Naive thymus-derived CD4-positive, alpha-beta T cell (primary cell): ENCODE results near the gene UBE3D. TPM values are rescaled to one million over a fixed set of nuclear protein-coding genes. Genes with fewer than 3 reads are reported as not detected.

ENCODE experiments used
- ATAC-seq: fragments of 150-1000 bp; cut with Tn5 transposase; 2 replicates; pipeline ENCODE4 v1.10.0; 2021; ENCODE audit warnings: mild to moderate bottlenecking, moderate library complexity
- CTCF ChIA-PET: fragments of 350-600 bp; sonication (Branson Sonifier 250); formaldehyde crosslinking; loops from one replicate; lab custom pipeline; 2021; ENCODE audit warnings: antibody characterized with exemption; lab: Charles Lee
- POLR2A ChIA-PET: fragments of 350-600 bp; sonication (Branson Sonifier 250); formaldehyde crosslinking; loops from one replicate; lab custom pipeline; 2021; ENCODE audit warnings: antibody characterized with exemption, inconsistent platforms; lab: Charles Lee
- DNase-seq, 9 donors: peaks; one replicate each; pipeline versions ENCODE4 v3.0.0 to v3.0.0-alpha.2; 2020 to 2022; ENCODE audit warnings: mixed read lengths in 1 of 9
- H3K27ac ChIP-seq: one replicate; pipeline ENCODE4 v1.7.0; 2013; ENCODE audit warnings: mild to moderate bottlenecking, low read depth, low read length, moderate library complexity
- H3K27me3 ChIP-seq, 2 donors: one replicate each; pipeline ENCODE4 v1.7.0; 2013; ENCODE audit warnings: low read length in 2 of 2, mild to moderate bottlenecking in 2 of 2, moderate library complexity in 2 of 2; ENCODE audit not compliant: control insufficient read depth in 2 of 2, insufficient read depth in 2 of 2
- H3K36me3 ChIP-seq, 3 experiments: 1 replicate in 2 of 3; 2 replicates in 1 of 3; pipeline ENCODE4 v1.7.0; 2013; ENCODE audit warnings: low read length in 3 of 3, mild to moderate bottlenecking in 3 of 3, moderate library complexity in 1 of 3; ENCODE audit not compliant: insufficient read depth in 3 of 3, control insufficient read depth in 2 of 3
- H3K4me1 ChIP-seq, 2 donors: one replicate each; pipeline ENCODE4 v1.7.0; 2013; ENCODE audit warnings: low read length in 2 of 2, mild to moderate bottlenecking in 2 of 2, moderate library complexity in 1 of 2; ENCODE audit not compliant: control insufficient read depth in 2 of 2, insufficient read depth in 2 of 2
- H3K4me3 ChIP-seq: 2 replicates; pipeline ENCODE4 v1.7.0; 2013; ENCODE audit warnings: mild to moderate bottlenecking, low read length
- H3K9me3 ChIP-seq, 3 experiments: 1 replicate in 2 of 3; 2 replicates in 1 of 3; pipeline ENCODE4 v1.7.0; 2013; ENCODE audit warnings: low read length in 3 of 3; ENCODE audit not compliant: control insufficient read depth in 2 of 3
- H3K27ac Mint-ChIP-seq, 9 donors: one replicate each; pipeline ENCODE4 v1.8.0; 2020 to 2022; ENCODE audit warnings: mixed read lengths in 9 of 9, mild to moderate bottlenecking in 8 of 9, moderate library complexity in 5 of 9, inconsistent platforms in 2 of 9
- H3K27me3 Mint-ChIP-seq, 5 donors: one replicate each; pipeline ENCODE4 v1.8.0; 2021 to 2022; ENCODE audit warnings: mixed read lengths in 5 of 5, mild to moderate bottlenecking in 1 of 5
- H3K36me3 Mint-ChIP-seq, 5 donors: one replicate each; pipeline ENCODE4 v1.8.0; 2020 to 2022; ENCODE audit warnings: mixed read lengths in 5 of 5, mild to moderate bottlenecking in 3 of 5, inconsistent platforms in 1 of 5
- H3K4me1 Mint-ChIP-seq, 7 donors: one replicate each; pipeline ENCODE4 v1.8.0; 2020 to 2022; ENCODE audit warnings: mixed read lengths in 7 of 7, mild to moderate bottlenecking in 3 of 7, inconsistent platforms in 1 of 7
- H3K4me3 Mint-ChIP-seq, 10 donors: one replicate each; pipeline ENCODE4 v1.8.0; 2020 to 2022; ENCODE audit warnings: mild to moderate bottlenecking in 10 of 10, mixed read lengths in 10 of 10, moderate library complexity in 6 of 10, inconsistent platforms in 2 of 10
- H3K9me3 Mint-ChIP-seq, 11 donors: one replicate each; pipeline ENCODE4 v1.8.0; 2020 to 2022; ENCODE audit warnings: mixed read lengths in 11 of 11, mild to moderate bottlenecking in 4 of 11, inconsistent platforms in 1 of 11, moderate library complexity in 1 of 11
- intact Hi-C, 2 donors: fragments of 100-400 bp; cut with micrococcal nuclease; formaldehyde crosslinking; loops; one replicate each; pipeline ENCODE4 v1.15.1; 2023
- polyA plus RNA-seq, 2 donors: library from polyadenylated mRNA; unstranded; fragments of 300-500 nt; fragmentation: Illumina TruSeq; gene quantifications; one replicate each; pipeline ENCODE4 v1.2.3, GENCODE V29; 2021
- total RNA-seq, 6 experiments: library from RNA in 5 of 6; stranded (reverse) in 5 of 6; gene quantifications; 1 replicate in 5 of 6; 2 replicates in 1 of 6; pipeline ENCODE4 v1.2.3 and lab custom pipeline; 2021 to 2026

UBE3D gene
- total and polyA plus RNA-seq, 7 experiments from 2014 or later, result 5.8 to 9.3 (median 7.4) TPM

DNA sequence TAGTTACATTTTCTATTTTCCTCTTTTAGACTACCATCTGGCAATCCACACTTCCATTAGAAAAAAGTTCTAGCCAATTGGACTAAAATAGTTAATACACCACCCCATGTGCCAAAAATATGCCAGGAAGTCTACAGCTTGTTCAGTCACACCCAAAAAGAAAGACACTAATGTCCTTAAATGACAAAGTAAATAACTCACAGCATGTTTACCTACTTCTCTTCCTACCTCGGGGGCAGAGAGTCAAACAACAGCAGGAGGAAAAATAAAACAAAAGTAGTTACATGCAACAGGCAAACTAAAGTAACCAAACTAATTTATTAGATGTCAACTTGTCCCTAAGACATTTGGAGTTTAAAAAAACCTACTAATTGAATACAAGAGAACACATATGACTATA is 57.0 kb downstream of the UBE3D start:
- ChIA-PET POLR2A (no interaction called here), CTCF (no interaction called here)
- no peak overlapping the region for H3K27ac ChIP-seq
- Mint-ChIP-seq H3K27me3 (no peaks in the 10 kb centered on the region), H3K27ac (peak overlapping the region in 2 of 9 donors; percentile 21 to 49), H3K36me3 (peaks cover 10 to 46% (median 29%) of the 10 kb centered on the region in 5 donors), H3K4me3 (peak overlapping the region in 1 of 10 donors; percentile 0), H3K4me1 (peaks cover 2 to 25% (median 18%) of the 10 kb centered on the region in 7 donors), H3K9me3 (peaks cover 0 to 3% (median 0%) of the 10 kb centered on the region in 11 donors)
- no peaks in the 10 kb centered on the region for H3K4me1 ChIP-seq
- H3K9me3 ChIP-seq, result no peaks in the 10 kb centered on the region
- no peak for ATAC-seq
- peaks cover 0 to 4% (median 0%) of the 10 kb centered on the region in 3 experiments for H3K36me3 ChIP-seq
- no peaks in the 10 kb centered on the region for H3K27me3 ChIP-seq
- H3K4me3 ChIP-seq, result no peak overlapping the region
- intact Hi-C loops, result no loop called here
- no peak for DNase-seq

DNA sequence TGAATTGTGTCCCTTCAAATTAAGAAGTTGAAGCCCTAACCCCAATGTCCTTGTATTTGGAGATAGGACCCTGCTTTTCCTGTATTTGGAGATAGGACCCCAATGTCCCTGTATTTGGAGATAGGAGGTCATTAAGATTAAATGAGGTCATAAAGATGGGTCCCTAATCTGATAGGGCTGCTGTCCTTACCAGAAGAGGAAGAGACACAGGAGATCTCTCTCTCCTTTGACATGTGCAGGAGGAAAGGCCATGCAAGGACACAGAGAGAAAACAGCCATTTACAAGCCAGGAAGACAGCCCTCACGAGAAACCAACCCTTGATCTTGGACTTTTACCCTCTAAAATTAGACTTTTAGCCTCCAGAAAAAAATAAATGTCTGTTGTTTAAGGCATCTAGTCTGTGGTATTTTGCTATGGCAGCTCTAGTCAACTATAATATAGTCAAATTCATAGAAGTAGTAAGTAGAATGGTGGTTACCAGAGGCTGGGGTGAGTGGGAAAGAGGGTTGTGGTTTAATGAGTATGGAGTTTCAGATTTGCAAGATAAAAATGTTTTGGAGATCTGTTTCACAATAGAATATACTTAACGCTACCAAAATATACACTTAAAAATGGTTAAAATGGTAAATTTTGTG is 59.3 kb downstream of the UBE3D start:
- Histone ChIP-seq H3K36me3 (no peaks in the 10 kb centered on the region), H3K4me1 (no peaks in the 10 kb centered on the region), H3K27me3 (no peaks in the 10 kb centered on the region), H3K27ac (no peak overlapping the region), H3K4me3 (no peak overlapping the region), H3K9me3 (no peaks in the 10 kb centered on the region)
- intact Hi-C loops, result no loop called here
- DNase-seq (no peak), ATAC-seq (no peak)
- peaks cover 2 to 25% (median 18%) of the 10 kb centered on the region in 7 donors for H3K4me1 Mint-ChIP-seq
- ChIA-PET CTCF (no interaction called here), POLR2A (no interaction called here)
- no peaks in the 10 kb centered on the region for H3K9me3 Mint-ChIP-seq
- no peaks in the 10 kb centered on the region for H3K27me3 Mint-ChIP-seq
- H3K27ac Mint-ChIP-seq, result no peak overlapping the region
- H3K4me3 Mint-ChIP-seq, result no peak overlapping the region
- H3K36me3 Mint-ChIP-seq, result peaks cover 3 to 33% (median 23%) of the 10 kb centered on the region in 5 donors

DNA sequence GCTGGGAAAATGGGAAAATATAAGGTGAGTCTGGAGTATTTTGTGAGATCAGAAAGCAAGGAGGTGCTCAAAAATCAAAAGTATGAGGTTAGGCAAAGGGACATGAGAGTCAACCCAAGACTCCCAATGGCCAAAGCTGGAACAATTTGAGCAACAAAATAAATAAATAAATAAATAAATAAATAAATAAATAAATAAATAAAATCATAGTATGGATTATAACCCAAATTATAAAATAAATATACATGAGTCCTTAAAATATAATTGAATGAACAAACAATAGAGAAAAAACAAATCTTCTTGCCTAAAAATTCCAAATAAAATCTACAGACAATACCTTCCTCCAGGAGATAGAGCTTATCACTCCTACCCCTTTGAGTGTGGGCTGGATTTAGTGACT is 69.5 kb downstream of the UBE3D start:
- H3K9me3 Mint-ChIP-seq, result peaks cover 0 to 8% (median 0%) of the 10 kb centered on the region in 11 donors
- no peak for DNase-seq

GRCh38 chr6:82995066-82995465 is 70.6 kb downstream of the UBE3D start:
- H3K9me3 ChIP-seq, result no peaks in the 10 kb centered on the region
- CTCF ChIA-PET, result no interaction called here
- no peaks in the 10 kb centered on the region for H3K27me3 ChIP-seq
- H3K36me3 Mint-ChIP-seq, result peaks cover 0 to 47% (median 33%) of the 10 kb centered on the region in 5 donors
- no peak overlapping the region for H3K4me3 ChIP-seq
- H3K27ac Mint-ChIP-seq, result no peak overlapping the region
- no peaks in the 10 kb centered on the region for H3K36me3 ChIP-seq
- POLR2A ChIA-PET, result no interaction called here
- intact Hi-C loops, result no loop called here
- no peaks in the 10 kb centered on the region for H3K27me3 Mint-ChIP-seq
- ATAC-seq (no peak), DNase-seq (no peak)
- H3K27ac ChIP-seq, result no peak overlapping the region
- H3K9me3 Mint-ChIP-seq, result peaks cover 0 to 8% (median 0%) of the 10 kb centered on the region in 11 donors
- H3K4me1 Mint-ChIP-seq, result peaks cover 0 to 8% (median 0%) of the 10 kb centered on the region in 7 donors
- H3K4me3 Mint-ChIP-seq, result no peak overlapping the region
- H3K4me1 ChIP-seq, result no peaks in the 10 kb centered on the region

More for the DNA sequence above, 69.5 kb downstream of the UBE3D start:
- intact Hi-C loops, result no loop called here
- Histone ChIP-seq H3K27ac (no peak overlapping the region), H3K9me3 (no peaks in the 10 kb centered on the region), H3K4me3 (no peak overlapping the region), H3K36me3 (no peaks in the 10 kb centered on the region), H3K4me1 (no peaks in the 10 kb centered on the region), H3K27me3 (no peaks in the 10 kb centered on the region)
- H3K4me1 Mint-ChIP-seq, result peaks cover 0 to 8% (median 0%) of the 10 kb centered on the region in 7 donors
- no peak overlapping the region for H3K27ac Mint-ChIP-seq
- no peak for ATAC-seq
- ChIA-PET POLR2A (no interaction called here), CTCF (no interaction called here)
- no peak overlapping the region for H3K4me3 Mint-ChIP-seq
- no peaks in the 10 kb centered on the region for H3K27me3 Mint-ChIP-seq
- H3K36me3 Mint-ChIP-seq, result peaks cover 0 to 47% (median 41%) of the 10 kb centered on the region in 5 donors

GRCh38 chr6:82989736-82990290 is 75.8 kb downstream of the UBE3D start:
- no peaks in the 10 kb centered on the region for H3K27me3 Mint-ChIP-seq
- Histone ChIP-seq H3K36me3 (no peaks in the 10 kb centered on the region), H3K4me1 (no peaks in the 10 kb centered on the region), H3K27me3 (no peaks in the 10 kb centered on the region), H3K4me3 (no peak overlapping the region), H3K27ac (no peak overlapping the region), H3K9me3 (no peaks in the 10 kb centered on the region)
- DNase-seq (no peak), ATAC-seq (no peak)
- POLR2A ChIA-PET, result no interaction called here
- peaks cover 0 to 7% (median 0%) of the 10 kb centered on the region in 7 donors for H3K4me1 Mint-ChIP-seq
- peaks cover 0 to 8% (median 0%) of the 10 kb centered on the region in 11 donors for H3K9me3 Mint-ChIP-seq
- no peak overlapping the region for H3K27ac Mint-ChIP-seq
- intact Hi-C loops, result no loop called here
- no peak overlapping the region for H3K4me3 Mint-ChIP-seq
- CTCF ChIA-PET, result no interaction called here
- H3K36me3 Mint-ChIP-seq, result peaks cover 0 to 26% (median 20%) of the 10 kb centered on the region in 5 donors

DNA sequence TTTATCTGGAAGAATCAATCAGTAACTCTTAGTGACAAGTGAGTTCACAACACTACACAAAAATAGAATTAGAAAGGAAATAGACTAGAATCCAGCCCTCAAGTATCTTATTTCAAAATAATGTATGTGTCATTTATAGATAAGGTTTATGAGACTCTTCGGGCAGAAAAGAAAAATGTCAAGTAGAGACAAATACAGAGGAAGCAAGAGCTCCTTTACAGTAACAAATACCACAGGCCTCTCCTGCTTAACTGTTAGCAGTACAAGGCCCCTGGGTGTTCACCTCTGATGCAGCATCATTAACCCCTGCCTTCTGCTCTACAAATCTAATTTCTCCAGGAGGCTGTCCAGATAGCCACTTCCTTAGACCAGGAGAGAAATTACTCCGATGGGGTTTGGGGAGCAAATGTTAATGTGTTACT is 76.7 kb downstream of the UBE3D start:
- no peaks in the 10 kb centered on the region for H3K4me1 Mint-ChIP-seq
- no peak overlapping the region for H3K4me3 ChIP-seq
- H3K4me1 ChIP-seq, result no peaks in the 10 kb centered on the region
- ChIA-PET POLR2A (no interaction called here), CTCF (no interaction called here)
- no peak overlapping the region for H3K27ac Mint-ChIP-seq
- intact Hi-C loops, result no loop called here
- H3K36me3 Mint-ChIP-seq, result peaks cover 0 to 18% (median 12%) of the 10 kb centered on the region in 5 donors
- no peak overlapping the region for H3K4me3 Mint-ChIP-seq
- no peaks in the 10 kb centered on the region for H3K27me3 ChIP-seq
- DNase-seq (no peak), ATAC-seq (no peak)
- H3K9me3 Mint-ChIP-seq, result peaks cover 0 to 8% (median 0%) of the 10 kb centered on the region in 11 donors
- H3K9me3 ChIP-seq, result no peaks in the 10 kb centered on the region
- H3K27me3 Mint-ChIP-seq, result no peaks in the 10 kb centered on the region
- H3K27ac ChIP-seq, result no peak overlapping the region
- no peaks in the 10 kb centered on the region for H3K36me3 ChIP-seq

GRCh38 chr6:82987951-82988350 is 77.7 kb downstream of the UBE3D start:
- Histone ChIP-seq H3K27ac (no peak overlapping the region), H3K4me3 (no peak overlapping the region), H3K27me3 (no peaks in the 10 kb centered on the region), H3K36me3 (no peaks in the 10 kb centered on the region), H3K9me3 (no peaks in the 10 kb centered on the region), H3K4me1 (no peaks in the 10 kb centered on the region)
- Mint-ChIP-seq H3K27ac (peak overlapping the region in 1 of 9 donors; percentile 9), H3K27me3 (no peaks in the 10 kb centered on the region), H3K4me1 (no peaks in the 10 kb centered on the region), H3K4me3 (no peak overlapping the region), H3K36me3 (peaks cover 0 to 8% (median 4%) of the 10 kb centered on the region in 5 donors), H3K9me3 (peaks cover 0 to 2% (median 0%) of the 10 kb centered on the region in 11 donors)
- DNase-seq (no peak), ATAC-seq (no peak)
- intact Hi-C loops, result no loop called here
- CTCF ChIA-PET, result no interaction called here
- POLR2A ChIA-PET, result no interaction called here
